NCI-H1092 (cell line): ENCODE data around the gene NEK6.

Experiments
- DNase-seq: peaks from one replicate; lab custom pipeline; 2025; lab: John Stamatoyannopoulos, UW

NEK6 gene

DNA sequence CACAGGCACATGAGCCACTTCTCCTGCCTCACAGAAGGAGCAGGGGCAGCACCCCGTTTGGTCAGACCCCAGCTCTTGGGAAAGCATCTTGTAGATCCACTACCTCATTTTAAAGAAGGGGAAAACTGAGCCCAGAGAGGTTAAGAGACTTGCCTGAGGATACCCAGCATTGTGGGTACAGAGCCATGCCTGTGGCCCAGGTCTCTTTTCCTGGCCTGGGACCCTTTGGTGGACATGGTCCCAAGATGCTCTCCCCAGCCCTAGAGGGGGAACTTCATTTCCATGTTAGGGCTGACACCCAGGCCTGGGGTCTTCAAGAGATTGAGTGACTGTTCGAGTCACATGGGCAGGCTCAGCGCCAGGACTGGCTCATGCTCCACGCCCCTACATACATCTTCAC, 64.2 kb downstream of the NEK6 start:
- no peak for DNase-seq

DNA sequence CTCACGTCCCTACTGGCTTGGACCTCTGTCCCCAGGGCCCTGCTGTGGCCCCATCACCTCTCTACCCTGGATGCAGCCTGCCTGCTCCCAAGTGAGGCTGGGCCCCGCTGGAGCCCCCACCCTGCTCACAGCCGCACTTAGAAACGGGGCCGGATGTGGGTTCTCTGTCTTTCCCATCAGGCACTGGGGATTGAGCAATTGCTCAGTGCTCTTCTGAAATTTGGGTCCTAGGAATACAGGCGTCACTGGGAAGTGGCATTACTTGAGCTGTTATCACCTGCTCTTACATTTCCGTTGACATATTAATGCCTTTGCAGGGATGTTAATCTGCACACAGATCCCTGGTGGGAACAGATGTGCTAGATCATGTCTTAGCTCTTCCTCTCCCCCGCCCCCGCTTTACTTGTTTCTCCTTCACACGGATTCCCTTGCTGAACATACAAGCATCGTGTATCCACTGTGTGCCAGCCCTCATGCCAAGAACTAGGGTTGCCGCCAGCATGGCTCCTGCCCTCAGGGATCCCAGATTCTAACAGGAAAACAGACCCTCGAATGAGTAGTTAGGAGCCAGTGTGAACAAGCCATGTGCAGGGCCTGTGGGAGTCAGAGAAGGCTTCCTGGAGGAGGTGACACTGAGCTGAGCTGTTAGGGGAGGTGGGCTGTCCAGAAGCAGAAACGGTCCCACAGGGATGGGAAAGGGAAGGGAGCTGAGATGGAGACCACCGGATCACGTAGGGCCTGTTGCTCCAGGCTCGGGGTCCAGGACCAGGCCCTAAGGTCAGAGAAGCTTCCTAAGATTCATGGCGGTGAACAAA, 65.1 kb downstream of the NEK6 start:
- no peak for DNase-seq

DNA sequence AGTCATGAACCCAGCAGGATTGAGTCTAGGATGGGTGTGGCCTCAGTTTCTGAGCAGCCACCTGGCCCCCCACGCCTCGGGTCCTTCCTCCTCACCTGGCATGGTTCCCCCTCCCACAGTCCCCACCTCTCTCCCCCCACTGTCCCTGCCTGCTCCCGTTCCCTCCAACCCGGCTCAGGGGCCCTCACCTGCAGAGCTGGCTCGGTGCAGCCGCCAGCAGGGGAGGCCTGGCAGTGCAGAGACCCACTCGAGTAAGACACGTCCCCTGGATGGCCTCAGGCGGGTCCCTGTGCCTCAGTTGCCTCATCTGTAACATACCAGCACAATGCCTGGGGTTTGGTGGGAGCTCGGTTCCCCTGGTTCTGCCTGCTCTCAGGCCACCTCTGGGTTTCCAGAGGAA, 66.2 kb downstream of the NEK6 start:
- DNase-seq, result no peak

DNA sequence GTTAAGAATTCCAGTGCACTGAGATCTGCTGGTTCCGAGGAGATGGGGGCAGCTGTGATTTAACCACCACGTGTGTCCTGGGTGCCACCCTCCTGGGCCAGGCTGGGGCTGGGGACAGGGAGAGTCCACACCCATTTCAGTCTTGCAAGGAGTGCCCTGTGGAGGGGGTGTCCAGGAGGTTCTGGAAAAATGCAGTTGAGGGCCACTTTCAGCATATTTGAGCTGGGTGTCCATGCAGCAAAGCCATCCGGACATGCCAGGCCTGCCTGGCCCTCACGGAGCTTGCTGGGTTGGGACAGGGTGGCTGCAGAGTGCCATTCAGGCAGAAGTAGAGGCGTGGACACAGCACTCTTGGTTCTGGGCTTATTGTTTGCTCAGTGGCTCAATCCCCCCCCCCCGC, 68.1 kb downstream of the NEK6 start:
- no peak for DNase-seq

DNA sequence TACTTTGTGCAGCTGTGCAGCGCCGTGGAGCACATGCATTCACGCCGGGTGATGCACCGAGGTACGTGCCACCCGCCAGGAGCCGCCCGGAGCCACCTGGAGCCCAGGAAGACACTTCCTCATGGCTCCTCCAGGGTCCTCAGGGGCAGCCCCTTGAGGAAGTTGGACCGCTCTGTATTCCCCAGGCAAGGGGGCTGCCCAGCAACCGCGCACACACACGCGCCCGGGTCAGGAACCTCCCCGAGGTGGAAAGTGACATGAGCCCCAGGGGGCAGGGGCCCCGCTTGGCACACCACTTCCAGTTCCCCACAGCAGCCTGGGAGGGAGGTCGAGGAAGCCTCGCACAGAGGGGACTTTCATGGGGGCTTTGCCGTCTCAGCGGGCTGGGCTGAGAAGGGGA, 68.6 kb downstream of the NEK6 start:
- no peak for DNase-seq

DNA sequence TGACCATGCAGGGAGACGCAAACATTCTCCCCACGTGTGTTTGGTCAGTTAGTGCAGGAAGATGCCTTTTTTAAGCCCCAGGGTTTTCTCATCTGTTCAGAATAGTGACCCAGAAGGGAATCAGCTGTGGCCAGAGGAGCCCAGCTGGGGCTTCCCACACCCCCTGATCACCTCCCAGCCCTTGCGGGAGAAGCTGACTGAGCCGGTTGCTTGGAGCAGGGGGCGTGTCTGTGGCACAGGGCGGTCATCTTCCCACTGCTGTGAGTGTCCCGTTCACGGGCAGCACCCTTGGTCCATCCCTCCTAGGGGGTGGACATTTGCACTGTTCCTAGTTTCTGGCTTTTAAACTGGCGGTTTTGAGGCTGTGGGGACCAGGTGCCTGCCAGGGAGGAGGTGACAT, 69.7 kb downstream of the NEK6 start:
- DNase-seq, result no peak

DNA sequence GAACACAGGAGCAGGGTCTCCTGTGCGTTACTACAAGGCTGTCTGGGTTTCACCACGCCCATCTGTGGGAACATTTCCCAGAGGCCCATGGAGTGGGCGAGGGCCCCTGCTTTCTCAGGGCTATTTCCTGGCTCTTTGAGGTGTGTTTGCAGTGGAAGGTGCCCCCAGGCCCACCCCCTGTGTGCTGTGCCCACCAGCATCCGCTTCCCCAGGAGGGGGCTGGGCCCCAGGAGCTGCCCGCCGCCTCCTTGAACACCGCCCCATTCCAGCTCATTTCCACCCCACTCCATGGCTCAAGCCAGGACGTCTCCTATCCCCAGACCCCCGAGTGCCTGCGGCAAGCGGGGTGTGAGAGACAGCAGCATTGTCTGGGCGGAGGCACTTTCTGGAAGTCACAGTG, 70.5 kb downstream of the NEK6 start:
- no peak for DNase-seq

DNA sequence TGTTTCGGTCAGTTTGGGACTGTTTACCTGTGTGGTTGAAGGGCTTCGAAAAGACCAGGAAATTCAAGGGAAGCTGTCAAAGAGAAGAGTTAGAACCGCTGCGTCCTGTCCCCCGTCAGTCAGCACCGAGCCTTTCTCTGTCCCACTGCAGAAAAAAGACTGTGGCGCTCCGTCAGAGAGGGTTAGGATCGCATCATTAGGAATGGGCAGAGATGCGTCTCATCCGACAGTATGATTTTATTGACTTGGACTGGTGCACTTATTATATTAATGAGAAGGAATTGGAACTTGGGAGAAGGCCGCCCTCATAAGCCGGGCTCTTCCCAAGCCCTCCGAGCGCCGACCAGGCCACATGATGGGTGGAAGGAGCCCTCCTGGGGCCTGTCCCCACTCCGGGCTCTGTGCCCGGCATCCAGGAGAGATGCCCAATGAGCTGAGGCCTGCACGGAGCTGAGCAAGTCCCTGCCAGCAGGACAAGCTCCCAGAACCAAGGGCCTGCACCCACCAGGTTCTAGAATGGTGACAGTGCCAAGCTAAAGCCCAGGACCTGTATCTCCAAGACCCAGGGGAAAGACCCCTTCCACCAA, 71.5 kb downstream of the NEK6 start:
- DNase-seq, result no peak

DNA sequence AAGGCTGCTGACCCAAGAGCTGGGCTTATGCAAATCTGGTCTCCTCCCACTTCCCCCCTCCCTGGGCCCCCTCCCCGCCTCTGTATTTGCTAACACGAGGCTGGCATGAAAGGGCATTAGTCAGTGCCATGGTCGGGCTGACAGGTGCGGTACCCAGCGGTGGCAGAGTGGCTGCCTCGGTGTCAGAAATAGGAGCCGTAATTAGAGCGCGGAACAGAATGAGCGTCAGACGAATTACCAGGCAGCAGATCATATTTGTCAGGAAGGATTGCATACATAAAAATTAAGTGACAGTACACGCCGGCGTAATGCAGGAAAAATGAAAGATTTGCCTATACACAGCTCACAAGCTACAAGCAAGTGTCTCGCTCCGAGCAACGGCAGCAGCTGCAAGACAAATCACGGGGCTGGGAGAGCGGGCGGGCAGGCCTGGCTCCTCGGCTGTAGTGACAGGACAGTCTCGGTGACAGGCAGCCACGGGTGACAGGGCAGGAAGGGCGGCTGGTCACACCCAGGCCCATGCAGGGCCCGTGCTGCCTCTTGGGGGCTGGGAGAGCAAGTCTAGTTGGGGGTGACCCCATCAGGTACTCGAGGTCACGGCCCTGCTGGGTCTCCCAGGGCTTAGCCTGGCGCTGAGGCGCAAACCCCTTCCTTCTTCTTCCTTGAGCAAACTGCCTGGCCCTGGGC, 72.4 kb downstream of the NEK6 start:
- no peak for DNase-seq

DNA sequence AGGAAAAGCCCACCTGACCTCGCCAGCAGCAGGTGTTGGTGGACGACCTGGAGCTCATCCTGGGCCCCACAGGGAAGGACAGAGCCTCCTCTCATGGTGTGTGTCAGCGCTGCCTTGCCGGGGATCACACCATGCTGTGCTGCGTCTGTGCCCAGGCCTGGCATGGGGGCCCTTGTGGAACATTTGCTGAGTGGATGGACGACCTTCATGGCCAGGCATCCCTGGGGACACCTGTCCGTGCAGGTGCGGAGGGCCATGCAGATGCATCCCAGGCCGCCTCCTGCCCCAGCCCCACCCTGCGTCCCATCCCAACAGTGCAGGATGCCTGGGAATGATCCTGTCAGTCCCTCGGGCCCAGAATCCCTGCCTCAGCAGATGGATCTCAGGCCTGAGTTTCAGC, 73.8 kb downstream of the NEK6 start:
- no peak for DNase-seq

DNA sequence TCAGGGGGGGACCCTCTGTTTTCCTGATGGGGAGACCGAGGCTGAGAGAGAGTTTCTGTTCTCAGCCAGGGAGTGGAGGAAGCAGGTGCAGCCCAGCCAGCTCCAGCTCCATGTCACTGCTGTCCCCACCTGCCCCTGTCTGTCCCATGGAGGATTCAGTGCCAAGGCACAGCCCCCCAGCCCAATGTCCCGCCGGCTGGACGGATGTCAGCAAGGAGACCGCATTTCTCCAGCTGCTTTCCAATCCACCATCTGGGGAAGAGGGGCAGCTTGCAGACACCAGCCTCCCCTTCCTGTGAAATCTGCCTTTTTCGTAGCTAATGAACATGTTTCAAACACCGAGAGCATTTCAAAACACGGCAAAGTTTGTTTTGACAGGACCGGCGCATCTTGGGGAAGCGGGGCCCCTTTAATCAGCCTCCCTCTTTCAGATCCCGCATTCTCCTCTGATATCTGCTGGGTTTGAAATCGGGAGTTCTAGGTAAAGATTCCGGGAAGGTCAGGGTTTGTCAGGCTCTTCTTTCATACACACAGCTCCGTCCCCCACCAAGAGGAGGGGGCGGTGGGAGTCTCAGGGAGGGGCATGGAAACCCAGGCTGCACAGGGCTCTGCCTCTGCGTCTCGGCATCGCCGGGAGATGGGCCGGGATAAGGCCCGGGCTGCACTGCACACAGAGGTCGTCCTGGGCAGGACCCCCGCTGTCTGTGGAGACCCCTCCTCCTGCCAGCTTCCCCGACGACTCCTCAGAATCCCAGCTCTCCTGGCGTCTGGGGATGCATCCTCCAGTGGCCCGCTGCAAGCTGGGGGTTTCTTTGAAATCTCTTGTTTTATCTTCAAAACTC, 74.8 kb downstream of the NEK6 start:
- no peak for DNase-seq

DNA sequence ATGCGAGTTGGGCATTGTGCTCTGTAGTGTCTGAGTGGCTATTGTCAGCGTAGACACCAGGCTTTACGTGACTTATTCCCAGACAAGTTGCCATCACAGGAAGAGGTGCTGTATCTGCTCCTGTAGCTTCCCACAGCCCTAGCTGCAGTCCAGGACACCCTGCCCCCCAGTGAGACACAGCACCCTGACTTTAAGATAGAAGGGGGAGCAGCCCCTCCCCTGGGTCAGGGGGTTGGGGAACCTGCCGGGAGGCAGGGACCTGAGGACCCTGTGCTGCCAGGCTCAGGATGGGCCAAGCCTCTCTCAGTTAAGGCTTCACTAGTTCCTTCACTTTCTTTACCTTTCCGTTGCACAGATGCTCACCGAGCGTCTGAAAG, 75.4 kb downstream of the NEK6 start:
- DNase-seq, result no peak

DNA sequence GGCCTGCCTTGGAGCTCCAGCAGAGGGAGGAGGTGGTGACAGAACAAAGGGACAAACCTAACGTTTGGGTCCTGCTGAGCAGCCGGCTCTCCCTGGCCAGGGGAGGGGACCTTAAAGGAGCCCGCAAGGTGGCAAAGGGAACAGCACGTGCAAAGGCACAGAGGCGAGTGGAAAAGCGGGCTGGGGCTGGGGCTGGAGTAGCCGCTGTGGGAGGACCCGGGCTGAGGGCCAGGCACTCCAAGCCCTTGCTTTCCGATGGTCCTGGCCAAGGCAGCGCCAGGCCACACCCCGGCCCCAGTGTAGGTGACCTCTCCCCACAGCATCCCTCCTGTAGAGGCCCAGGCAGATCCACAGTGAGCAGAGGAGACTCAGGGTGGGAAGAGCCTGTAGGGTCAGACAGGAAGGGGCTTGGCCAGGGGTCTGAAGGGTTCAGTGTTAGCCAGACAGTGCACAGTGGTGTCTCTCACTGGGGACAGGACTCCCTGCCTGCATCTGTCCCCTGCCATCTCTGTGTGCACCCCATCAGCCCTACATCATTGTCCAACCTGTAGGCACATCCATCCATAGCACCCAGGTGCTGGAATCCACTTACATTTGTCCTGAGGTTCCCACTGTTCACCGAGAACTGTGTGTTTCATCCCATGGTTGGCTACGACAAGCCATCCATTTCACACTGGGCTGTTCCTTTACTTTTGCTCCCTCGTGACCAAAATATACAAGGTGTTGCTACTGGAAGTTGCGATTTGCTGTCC, 77.0 kb downstream of the NEK6 start:
- DNase-seq, result no peak

DNA sequence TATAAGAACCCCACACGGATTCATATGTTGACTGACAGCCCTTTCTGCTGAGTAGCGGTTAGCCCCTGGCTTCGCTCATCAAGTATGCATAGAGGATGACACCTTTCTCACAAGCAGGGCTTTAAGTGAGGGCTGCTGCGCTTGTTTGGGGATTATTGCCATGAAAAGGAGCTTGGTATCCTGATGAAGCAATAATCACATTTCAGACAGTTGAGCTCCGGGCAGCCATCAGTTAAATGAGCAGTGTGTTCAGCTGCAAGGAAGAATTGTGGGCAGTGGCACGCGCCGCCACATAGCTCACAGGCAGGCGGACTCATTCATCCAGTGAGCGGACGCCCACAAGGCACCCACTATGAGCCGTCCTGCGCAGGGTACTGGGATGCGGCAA, 77.6 kb downstream of the NEK6 start:
- no peak for DNase-seq

DNA sequence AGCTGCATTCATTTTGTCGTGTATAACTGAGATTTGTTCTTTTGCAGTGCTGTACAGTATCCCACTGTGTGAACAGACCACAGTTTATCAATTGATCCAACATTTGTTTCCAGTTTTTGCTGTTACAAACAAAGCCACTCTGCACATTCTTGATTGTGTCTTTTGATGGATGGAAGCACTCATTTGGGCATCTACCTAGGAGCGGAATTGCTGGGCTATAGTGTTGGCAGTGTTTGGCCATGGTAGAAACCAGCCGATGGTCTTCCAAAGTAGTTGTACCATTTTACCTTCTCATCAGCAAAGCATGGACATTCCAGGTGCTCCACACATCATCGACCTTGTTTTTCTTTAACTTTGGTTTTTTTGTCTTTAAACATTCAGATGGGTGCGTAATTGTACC, 79.8 kb downstream of the NEK6 start:
- no peak for DNase-seq

DNA sequence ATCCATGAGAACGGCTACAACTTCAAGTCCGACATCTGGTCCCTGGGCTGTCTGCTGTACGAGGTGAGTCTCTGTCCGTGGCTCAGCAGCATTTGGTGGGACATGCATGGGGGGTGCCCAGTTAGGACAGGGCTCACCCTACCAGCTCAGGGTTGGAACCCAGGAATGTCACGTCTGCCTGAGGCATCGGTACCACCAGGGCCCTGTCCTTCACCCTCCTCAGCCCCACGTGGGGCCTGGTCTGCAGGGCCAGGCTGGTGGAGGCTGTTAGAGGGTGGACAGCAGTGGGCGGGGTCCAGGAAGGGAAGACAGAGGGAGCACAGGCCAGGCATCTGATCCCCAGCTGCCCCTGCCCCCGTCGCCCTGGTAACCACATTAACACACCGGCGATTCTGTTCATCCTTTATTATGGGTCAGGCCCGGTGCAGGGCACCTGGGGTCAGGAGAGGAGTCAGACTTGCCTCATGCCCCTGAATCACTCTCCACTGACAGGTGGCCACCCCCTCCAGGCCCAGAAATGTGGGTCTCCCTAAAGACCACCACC, 81.9 kb downstream of the NEK6 start:
- no peak for DNase-seq

DNA sequence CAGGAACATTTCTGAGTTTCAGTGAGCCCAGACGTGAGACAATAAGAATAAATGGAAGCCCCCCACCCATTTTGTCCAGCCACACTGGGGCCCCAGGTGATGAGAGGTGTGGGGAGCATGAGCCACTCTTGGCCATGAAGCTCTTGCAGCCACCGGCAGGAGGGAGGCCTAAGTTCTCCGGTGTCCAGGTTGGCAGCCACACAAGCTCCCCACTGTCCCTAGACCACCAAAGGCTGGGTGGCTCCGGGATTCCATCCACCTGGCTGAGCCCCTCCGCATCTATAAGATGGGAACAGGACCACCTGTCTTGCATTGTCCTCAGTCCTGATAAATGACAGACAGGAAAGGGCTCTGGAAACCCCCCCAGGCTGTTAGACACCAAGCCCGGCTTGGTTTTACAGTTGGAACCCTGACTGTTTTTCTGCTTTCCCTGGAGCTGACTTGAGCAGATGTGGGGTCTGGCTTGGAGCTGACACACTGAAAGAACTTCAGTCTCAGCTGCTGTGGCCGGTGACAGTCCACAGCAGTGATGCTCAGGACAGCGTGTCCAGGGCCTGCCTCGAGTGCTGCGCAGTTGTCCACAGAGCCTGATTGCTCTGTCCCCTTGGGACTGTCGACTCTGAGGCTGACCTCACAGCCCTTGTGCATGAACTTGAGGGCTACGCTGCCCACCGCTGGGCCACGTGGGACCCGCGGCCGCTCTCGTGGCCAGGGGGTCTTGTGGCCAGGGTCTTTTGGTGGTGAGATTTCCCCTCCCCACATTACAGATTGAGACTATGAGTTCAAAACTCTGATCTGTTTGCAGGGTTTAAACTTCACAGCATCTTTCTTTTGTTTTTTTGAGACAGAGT, 82.7 kb downstream of the NEK6 start:
- no peak for DNase-seq

DNA sequence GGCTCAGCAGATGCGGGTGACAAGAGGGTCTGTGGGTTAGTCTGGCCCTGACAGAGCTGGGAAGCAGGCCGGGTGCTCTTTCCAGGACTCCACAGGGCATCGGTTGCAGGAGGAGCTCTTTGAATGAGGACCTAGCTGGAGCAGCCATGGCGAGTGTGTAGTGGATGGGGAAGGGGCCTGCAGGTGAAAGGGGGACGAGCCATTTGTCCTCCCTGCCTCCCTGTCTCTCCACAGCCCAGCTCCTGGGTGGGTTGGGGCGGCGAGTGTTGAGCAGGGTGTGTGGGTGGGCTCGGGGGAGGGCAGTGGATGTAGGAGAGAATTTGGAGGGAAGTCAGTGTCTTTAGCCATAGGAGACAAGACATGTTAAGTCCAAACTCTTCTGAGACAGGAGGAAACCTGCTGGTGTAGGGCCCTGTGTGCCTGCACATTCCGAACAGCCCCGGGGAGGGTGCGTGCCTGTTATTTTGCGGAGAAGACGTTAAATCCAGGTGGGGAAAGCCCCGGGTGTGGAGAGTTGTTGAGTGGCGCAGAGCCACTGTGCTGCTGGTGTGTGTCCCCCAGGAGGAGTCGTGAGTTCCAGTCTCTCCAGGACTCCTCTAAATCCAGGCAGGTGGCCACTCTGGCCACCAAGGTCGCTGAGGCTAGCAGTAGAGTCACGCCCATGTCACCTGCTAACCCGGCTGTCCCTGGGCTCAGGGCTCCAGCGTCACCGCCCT, 83.9 kb downstream of the NEK6 start:
- no peak for DNase-seq

DNA sequence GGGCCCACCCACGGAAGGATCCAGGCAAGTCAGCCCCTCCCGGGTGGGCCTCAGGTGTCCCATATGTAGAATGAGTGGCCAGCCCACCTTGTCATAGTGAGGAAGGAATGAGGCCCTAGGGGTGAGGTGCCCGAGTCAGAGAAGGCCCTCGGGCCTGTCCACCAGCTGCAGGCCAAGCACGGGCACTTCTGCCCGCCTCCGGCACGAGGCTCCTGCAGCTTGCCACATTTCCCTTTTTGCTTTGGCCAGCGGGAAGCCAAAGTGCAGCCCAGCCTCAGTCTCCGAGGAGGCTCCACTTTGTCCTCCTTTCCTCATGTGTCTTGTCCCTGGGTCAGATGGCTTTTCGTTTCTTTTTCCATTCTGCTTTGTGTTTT, 84.6 kb downstream of the NEK6 start:
- no peak for DNase-seq
